DOHH2 (cell line): Measurements from ENCODE around the gene ONECUT3.

Experiments
- H3F3A ChIP-seq: fragments of 200-600 bp; sonication (generic), shearing (Covaris generic); 2 replicates; pipeline ENCODE4 v1.6.0; 2016; ENCODE audit warnings: antibody characterized with exemption, mild to moderate bottlenecking; ENCODE audit not compliant: control insufficient read depth, insufficient read depth
- H3K27ac ChIP-seq: fragments of 200-600 bp; sonication (generic); 2 replicates; pipeline ENCODE4 v1.5.1; 2014; ENCODE audit warnings: low read depth, mild to moderate bottlenecking, low read length, moderate library complexity
- H3K27me3 ChIP-seq: fragments of 200-600 bp; sonication (generic); 2 replicates; pipeline ENCODE4 v1.6.1; 2014; ENCODE audit warnings: mild to moderate bottlenecking, low read length, mixed read lengths; ENCODE audit not compliant: control insufficient read depth
- H3K36me3 ChIP-seq: fragments of 200-600 bp; sonication (generic); 2 replicates; pipeline ENCODE4 v1.6.1; 2014; ENCODE audit warnings: mild to moderate bottlenecking, low read length, moderate library complexity, mixed read lengths; ENCODE audit not compliant: control insufficient read depth
- H3K4me1 ChIP-seq: fragments of 200-600 bp; sonication (generic); 2 replicates; pipeline ENCODE4 v1.6.1; 2014; ENCODE audit warnings: mild to moderate bottlenecking, low read length, mixed read lengths; ENCODE audit not compliant: control insufficient read depth
- H3K4me2 ChIP-seq: fragments of 200-600 bp; sonication (generic); 2 replicates; pipeline ENCODE4 v1.6.0; 2014; ENCODE audit warnings: mild to moderate bottlenecking, low read length, moderate library complexity
- H3K4me3 ChIP-seq: fragments of 200-600 bp; sonication (generic); 2 replicates; pipeline ENCODE4 v1.5.1; 2014; ENCODE audit warnings: mild to moderate bottlenecking, low read length, mixed read lengths
- H3K79me2 ChIP-seq: fragments of 200-600 bp; sonication (generic); 2 replicates; pipeline ENCODE4 v1.6.1; 2014; ENCODE audit warnings: mild to moderate bottlenecking, low read length, mixed read lengths; ENCODE audit not compliant: control insufficient read depth
- H3K9me2 ChIP-seq: fragments of 200-600 bp; sonication (generic); replicated peaks from 2 replicates; pipeline ENCODE4 v1.6.1; 2014; ENCODE audit warnings: mild to moderate bottlenecking, low read length, mixed read lengths; ENCODE audit not compliant: control insufficient read depth
- H3K9me3 ChIP-seq: fragments of 200-600 bp; sonication (generic); 2 replicates; pipeline ENCODE4 v1.6.1; 2014; ENCODE audit warnings: antibody characterized with exemption, low read length, mixed read lengths; ENCODE audit not compliant: control insufficient read depth, insufficient read depth
- H4K20me1 ChIP-seq: fragments of 200-600 bp; sonication (generic); 2 replicates; pipeline ENCODE4 v1.6.0; 2014; ENCODE audit warnings: low read depth, mild to moderate bottlenecking, antibody characterized with exemption, low read length, moderate library complexity; ENCODE audit not compliant: control insufficient read depth, insufficient read depth
- CTCF ChIP-seq: fragments of 200-600 bp; sonication (generic); IDR thresholded peaks from one replicate; pipeline ENCODE4 v1.5.1; 2014; ENCODE audit warnings: antibody characterized with exemption, mild to moderate bottlenecking, low read depth, low read length; ENCODE audit not compliant: poor library complexity, severe bottlenecking
- EZH2phosphoT487 ChIP-seq: fragments of 200-600 bp; sonication (generic); IDR thresholded peaks from 2 replicates; pipeline ENCODE4 v1.6.1; 2017; ENCODE audit warnings: borderline replicate concordance, mild to moderate bottlenecking, antibody characterized with exemption, low read length, moderate library complexity, mixed read lengths

ONECUT3 gene

GRCh38 chr19:1765232-1765903 lies 12.1 kb downstream of the ONECUT3 start:
- TF ChIP-seq EZH2phosphoT487: no peak
- TF ChIP-seq CTCF: no peak
- no peaks in the 10 kb centered on the region for H3K9me2 ChIP-seq
- H3K36me3 ChIP-seq: no peaks in the 10 kb centered on the region
- H3K27me3 ChIP-seq: peaks cover 31% of the 10 kb centered on the region
- H3K79me2 ChIP-seq: no peaks in the 10 kb centered on the region
- peaks cover 2% of the 10 kb centered on the region; the same call in 1 of the 2 replicates for H3F3A ChIP-seq
- no peaks in the 10 kb centered on the region for H4K20me1 ChIP-seq
- H3K4me2 ChIP-seq: no peak overlapping the region
- peaks cover 16% of the 10 kb centered on the region for H3K4me1 ChIP-seq
- H3K4me3 ChIP-seq: no peak overlapping the region
- no peaks in the 10 kb centered on the region for H3K9me3 ChIP-seq
- H3K27ac ChIP-seq: no peak overlapping the region

- H3K27ac ChIP-seq: no peak overlapping the region
- H3K79me2 ChIP-seq: no peaks in the 10 kb centered on the region
- peaks cover 26% of the 10 kb centered on the region for H3K27me3 ChIP-seq
- no peak for TF ChIP-seq CTCF
- TF ChIP-seq EZH2phosphoT487: no peak
- H3K9me2 ChIP-seq: no peaks in the 10 kb centered on the region
- H3K4me1 ChIP-seq: peaks cover 16% of the 10 kb centered on the region
- H3K4me3 ChIP-seq: no peak overlapping the region
- H3K4me2 ChIP-seq: peak overlapping the region; percentile 48; the same call in 1 of the 2 replicates
- H3K36me3 ChIP-seq: no peaks in the 10 kb centered on the region
- H3K9me3 ChIP-seq: peaks cover 5% of the 10 kb centered on the region
- H3F3A ChIP-seq: peaks cover 2% of the 10 kb centered on the region; the same call in 1 of the 2 replicates
- no peaks in the 10 kb centered on the region for H4K20me1 ChIP-seq
Measured at GRCh38 chr19:1765904-1766799, 12.8 kb downstream of the ONECUT3 start.

- Histone ChIP-seq H3F3A (peaks cover 2% of the 10 kb centered on the region; the same call in 1 of the 2 replicates), H3K4me2 (peak overlapping the region; percentile 48), H3K79me2 (no peaks in the 10 kb centered on the region), H3K9me3 (peaks cover 7% of the 10 kb centered on the region), H3K36me3 (no peaks in the 10 kb centered on the region), H4K20me1 (no peaks in the 10 kb centered on the region), H3K27ac (no peak overlapping the region), H3K4me3 (peak overlapping the region; percentile 29; the same call in 1 of the 2 replicates), H3K9me2 (no peaks in the 10 kb centered on the region), H3K27me3 (peaks cover 19% of the 10 kb centered on the region), H3K4me1 (peaks cover 16% of the 10 kb centered on the region)
- TF ChIP-seq CTCF (no peak), EZH2phosphoT487 (no peak)
Measured at GRCh38 chr19:1766800-1767352, 13.6 kb downstream of the ONECUT3 start.
